22Rv1 (cell line): ENCODE measurements around the gene PCDHA2.

ENCODE experiments used
- CTCF ChIP-seq: fragments of 450-650 bp; IDR thresholded peaks from 2 replicates; pipeline ENCODE4 v1.5.1; 2017; ENCODE audit warnings: mild to moderate bottlenecking
- ZFX ChIP-seq: fragments of 450-650 bp; IDR thresholded peaks from 2 replicates; pipeline ENCODE4 v1.6.1; 2017; ENCODE audit warnings: antibody characterized with exemption, borderline replicate concordance

- TF ChIP-seq CTCF: 0 out of 2 replicates have a peak, but pooled peaks have one; percentile 11
- TF ChIP-seq ZFX: no peak
Measured at GRCh38 chr5:140795259-140795641, 598 bp downstream of the PCDHA2 start.
